HCEC 1CT (cell line): ENCODE data around the gene RRP1B.

Experiments
- DNase-seq: peaks from one replicate; pipeline ENCODE4 v3.0.0-alpha.2; 2017

Gene RRP1B

GRCh38 chr21:43728467-43729390 lies 69.4 kb downstream of the RRP1B start:
- peak; percentile 99 for DNase-seq

DNA sequence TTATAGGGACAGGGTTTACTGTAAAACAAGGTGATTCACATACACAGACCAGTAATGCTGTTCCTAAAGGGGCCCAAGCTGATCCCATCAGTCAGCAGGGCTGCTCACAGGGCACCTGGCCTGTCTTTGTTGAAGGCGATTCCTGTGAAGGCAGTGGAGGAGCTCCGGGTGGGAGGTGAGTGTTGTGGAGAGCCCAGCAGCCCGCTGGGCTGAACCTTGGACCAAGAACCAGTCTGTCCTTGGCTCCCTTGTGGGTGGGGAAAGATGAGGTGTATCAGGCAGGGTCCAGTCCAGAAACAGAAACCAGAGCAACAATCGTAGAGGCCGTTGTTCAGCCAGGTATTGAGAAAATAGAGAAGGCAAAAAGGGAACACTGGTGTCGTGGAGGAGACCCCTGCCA lies 72.1 kb downstream of the RRP1B start:
- no peak for DNase-seq

DNA sequence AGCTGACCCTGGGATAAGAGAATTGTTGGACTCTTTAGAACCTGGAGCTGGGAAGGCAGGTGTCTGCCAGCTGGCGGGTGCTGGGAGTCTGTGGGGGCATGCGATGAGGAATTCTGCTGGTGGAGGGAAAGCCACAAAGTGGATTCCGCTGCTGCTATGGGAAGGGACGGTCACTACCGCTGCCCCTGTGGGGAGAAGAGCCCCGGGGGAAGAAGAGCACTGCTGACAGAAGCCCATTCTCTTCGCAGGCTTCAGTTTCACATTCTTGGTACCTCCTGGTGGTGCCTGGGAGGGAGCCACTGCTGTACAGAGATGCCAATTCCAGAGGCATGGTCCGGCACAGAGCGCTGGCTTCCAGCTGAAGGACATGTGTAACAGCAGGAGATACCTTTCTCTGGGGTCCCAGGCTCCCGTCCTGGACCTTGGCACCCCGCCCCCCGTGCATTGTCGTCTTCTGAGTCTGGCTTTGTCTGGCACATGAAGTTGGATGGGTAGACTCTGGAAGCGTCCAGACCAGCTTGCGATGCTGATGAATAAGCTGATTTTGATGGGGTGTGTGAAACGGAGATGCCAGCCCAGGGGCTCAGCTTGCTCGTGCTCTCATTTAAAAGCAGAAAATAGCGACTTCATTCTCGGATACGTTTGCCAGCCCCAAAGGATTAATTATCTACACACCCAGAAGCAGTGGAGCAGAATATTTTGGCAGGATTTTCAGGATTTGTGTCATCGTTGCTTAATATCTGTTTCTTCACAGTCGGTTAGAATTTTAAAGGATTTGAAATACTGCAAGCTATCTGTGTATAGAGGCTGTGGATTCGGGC lies 72.7 kb downstream of the RRP1B start:
- no peak for DNase-seq

DNA sequence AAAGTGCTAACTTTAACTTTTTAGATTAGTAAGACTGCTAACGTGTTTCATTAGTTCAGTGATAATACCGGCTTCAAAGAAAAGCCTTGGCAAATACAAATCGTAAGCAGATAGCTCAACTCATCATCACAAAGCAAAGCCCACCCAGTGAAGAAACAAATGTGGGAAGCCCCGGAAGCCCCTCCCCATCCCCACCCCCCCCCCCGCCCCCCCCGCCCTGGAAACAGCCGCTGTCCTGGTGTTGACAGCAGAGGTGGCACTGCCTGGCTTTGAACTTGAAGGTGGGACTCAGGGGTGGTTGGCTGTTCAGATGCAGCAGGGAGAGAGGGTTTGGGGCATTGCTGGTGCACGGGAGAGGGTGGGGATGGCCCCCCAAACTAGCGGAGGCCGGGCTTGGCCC lies 73.7 kb downstream of the RRP1B start:
- DNase-seq = no peak

- DNase-seq = no peak
These were observed 74.2 kb downstream of the RRP1B start for GRCh38 chr21:43733529-43734071.

DNA sequence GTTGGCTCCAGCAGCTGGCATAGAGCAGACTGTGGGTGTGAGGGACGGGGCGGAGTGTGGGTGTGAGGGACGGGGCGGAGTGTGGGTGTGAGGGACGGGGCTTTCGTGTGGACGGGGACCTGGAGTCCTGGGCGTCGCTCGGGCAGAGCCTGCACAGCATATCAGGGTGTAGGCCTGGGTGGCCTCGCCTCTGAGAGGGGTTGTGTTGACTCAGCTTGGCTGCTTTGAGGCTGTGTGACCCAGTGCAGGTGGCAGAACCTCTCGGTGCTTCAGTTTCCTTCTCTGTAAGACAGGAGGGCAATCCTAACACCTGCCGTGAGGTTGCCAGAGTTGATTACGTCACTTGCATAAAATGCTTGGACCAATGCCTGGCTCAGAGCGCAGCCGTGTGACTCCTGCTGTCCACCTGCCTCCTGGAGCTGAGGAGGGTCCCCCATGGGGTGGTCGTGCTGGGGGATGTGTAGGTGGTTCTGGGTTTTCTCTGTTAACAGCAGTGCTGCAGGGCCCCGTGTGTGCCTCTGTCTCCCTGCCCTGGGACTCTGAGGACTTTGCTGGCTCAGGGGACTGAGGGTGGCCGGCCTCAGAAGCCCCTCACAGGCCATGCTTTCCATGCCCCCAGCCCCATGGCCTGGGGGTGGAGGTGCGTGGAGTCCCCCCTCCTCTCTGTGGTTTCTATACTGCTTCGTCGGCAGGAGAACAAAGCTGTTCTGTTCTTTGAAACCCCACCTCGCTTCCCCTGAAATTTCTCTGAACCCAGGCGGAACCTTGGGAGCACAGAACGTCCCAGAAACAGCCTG lies 75.0 kb downstream of the RRP1B start:
- DNase-seq = no peak

GRCh38 chr21:43734928-43735229 lies 75.5 kb downstream of the RRP1B start:
- DNase-seq = no peak

GRCh38 chr21:43735236-43736091 lies 76.1 kb downstream of the RRP1B start:
- DNase-seq = no peak

DNA sequence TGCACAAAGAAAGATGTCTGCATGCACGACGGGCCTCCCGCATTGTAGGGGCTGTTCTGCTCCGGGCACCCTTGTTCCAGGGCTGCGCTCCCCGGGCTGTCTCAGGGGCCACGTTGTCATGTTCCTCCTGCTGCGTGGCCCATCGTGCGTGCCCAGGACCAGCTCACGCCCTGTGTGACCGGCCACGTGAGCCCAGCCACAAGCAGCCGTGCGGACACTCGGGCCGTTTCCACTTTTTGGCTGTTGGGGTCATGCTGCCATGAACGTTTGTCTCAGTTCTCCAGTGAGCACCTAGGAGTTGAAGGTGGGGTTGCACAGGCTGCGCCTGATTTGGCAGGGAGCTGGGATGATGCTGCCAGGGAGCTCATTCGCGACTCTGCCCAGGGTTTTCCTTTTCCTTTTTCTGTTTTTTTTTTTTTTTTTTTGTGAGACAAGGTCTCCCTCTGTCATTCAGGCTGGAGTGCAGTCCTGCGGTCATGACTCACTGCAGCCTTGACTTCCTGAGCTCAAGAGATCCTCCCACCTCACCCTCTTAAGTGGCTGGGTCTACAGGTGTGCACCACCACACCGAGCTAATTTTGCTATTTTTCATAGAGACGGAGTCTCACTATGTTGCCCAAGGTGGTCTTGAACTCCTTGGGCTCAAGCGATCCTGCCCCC lies 77.0 kb downstream of the RRP1B start:
- DNase-seq = no peak

GRCh38 chr21:43737158-43737950 lies 78.0 kb downstream of the RRP1B start:
- DNase-seq = no peak

DNA sequence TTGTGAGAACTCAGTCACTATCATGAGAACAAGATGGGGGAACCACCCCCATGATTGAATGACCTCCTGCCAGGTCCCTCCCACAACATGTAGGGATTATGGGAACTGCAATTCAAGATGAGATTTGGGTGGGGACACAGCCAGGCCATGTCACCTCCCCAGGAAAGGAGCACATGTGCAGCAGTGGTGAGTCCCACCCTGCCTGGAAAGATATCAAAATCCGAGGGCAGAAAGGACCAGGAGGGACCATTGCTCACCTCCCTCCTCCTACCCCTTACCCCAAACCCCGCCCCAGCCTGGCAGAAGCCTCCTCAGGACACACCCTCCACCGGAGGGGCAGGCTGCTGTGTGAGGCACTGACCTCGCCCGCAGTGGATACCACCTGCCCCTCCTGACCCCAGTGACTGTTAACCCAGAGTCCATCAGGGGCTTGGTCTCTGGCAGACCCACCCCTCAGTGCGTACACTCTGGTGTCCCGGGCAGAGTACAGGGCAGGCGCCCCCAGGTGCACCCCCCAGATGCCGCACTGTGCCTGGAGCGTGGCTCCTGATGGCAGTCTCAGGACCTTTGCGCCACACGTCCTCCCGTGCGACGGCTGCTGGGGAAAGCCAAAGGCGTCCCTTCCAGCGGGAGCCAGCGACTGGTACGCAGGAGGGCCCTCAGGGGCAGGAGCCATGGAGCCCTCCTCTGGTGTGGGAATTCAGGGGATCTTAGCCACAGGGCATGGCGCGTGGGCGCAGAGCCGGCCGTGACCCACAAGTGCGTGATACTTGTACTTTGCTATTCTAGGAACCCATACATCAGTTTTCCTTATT lies 80.5 kb downstream of the RRP1B start:
- no peak for DNase-seq

GRCh38 chr21:43740497-43741156 lies 81.3 kb downstream of the RRP1B start:
- DNase-seq = no peak

GRCh38 chr21:43741423-43742096 lies 82.2 kb downstream of the RRP1B start:
- DNase-seq = no peak

DNA sequence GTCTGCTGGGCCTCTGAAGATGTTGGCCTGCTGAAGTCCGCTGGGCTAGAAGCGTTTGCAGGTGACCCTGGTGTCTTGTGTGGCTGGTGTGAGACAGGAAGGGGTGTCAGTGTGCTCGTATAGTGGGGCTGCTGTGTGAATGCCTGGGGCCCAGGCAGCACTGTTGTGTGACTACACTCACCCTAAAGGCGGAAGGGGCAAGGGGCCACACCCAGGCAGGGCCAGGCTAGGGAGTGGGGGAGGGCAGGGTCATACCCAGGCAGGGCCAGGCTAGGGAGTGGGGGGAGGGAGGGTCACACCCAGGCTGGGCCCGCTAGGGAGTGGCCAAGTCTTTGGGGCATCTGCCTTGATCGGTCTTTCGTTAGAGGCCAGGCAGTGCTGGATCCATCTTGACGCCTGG lies 84.6 kb downstream of the RRP1B start:
- DNase-seq = no peak

GRCh38 chr21:43744725-43745124 lies 85.4 kb downstream of the RRP1B start:
- no peak for DNase-seq
